ENCODE measurements around the gene CFAP210.

DNA sequence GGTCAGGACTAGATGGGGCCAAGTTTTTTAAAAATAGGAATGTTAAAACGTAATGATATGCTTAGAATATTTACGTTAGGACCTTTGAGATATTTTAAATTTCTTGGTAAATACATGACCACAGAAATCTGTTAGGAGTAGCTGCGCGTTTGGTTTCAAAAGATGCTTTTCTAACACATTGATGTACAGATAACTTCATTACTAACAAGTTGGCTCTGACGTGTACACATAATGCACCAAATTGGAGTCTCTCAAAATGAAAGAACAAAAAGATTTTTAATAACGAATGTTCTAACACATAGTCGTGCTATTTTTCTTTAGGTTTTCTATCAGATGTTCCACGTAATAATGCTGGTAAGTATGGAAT lies 672 bp upstream of the CFAP210 start:
- TF ChIP-seq POLR2AphosphoS5 (IDR thresholded peaks at IDR 0.05; ENCODE audit: borderline replicate concordance, low read depth, low read length) (no peak), EZH2 (IDR thresholded peaks at IDR 0.05) (no peak)
